Neural cell (in vitro differentiated cells): ENCODE measurements around the gene CENPO. TPM values are rescaled to one million over a fixed set of nuclear protein-coding genes. Genes with fewer than 3 reads are reported as not detected.

Experiments used
- H2AFZ ChIP-seq: fragments of 200-600, 300-800 bp; sonication (generic), shearing (Covaris generic); 2 replicates; pipeline ENCODE4 v1.6.0; 2014; ENCODE audit warnings: low read depth, mild to moderate bottlenecking, antibody characterized with exemption, low read length, moderate library complexity
- H3F3A ChIP-seq: fragments of 200-600 bp; shearing (Covaris generic); 2 replicates; pipeline ENCODE4 v1.6.1; 2016; ENCODE audit warnings: mild to moderate bottlenecking, moderate library complexity, mixed read lengths, antibody characterized with exemption, low read length; ENCODE audit not compliant: insufficient read depth, poor library complexity, severe bottlenecking
- H3K27ac ChIP-seq: fragments of 200-600, 300-800 bp; sonication (generic), shearing (Covaris generic); 2 replicates; pipeline ENCODE4 v1.5.1; 2014; ENCODE audit warnings: mild to moderate bottlenecking, low read length, moderate library complexity
- H3K27me3 ChIP-seq: fragments of 300-800, 200-600 bp; sonication (generic), shearing (Covaris generic); 2 replicates; pipeline ENCODE4 v1.6.0; 2014; ENCODE audit warnings: mild to moderate bottlenecking, low read depth, low read length, moderate library complexity; ENCODE audit not compliant: insufficient read depth
- H3K36me3 ChIP-seq: fragments of 300-800, 200-600 bp; sonication (generic), shearing (Covaris generic); 2 replicates; pipeline ENCODE4 v1.5.1; 2014; ENCODE audit warnings: mild to moderate bottlenecking, antibody characterized with exemption, low read length, moderate library complexity; ENCODE audit not compliant: insufficient read depth
- H3K4me2 ChIP-seq: fragments of 300-800, 200-600 bp; sonication (generic), shearing (Covaris generic); 2 replicates; pipeline ENCODE4 v1.6.0; 2014; ENCODE audit warnings: mild to moderate bottlenecking, low read length
- H3K4me3 ChIP-seq: fragments of 300-800, 200-600 bp; sonication (generic), shearing (Covaris generic); 2 replicates; pipeline ENCODE4 v1.5.1; 2014; ENCODE audit warnings: mild to moderate bottlenecking, low read length, moderate library complexity
- H3K79me2 ChIP-seq: fragments of 200-600 bp; shearing (Covaris generic); replicated peaks from 2 replicates; pipeline ENCODE4 v1.6.0; 2014; ENCODE audit warnings: mild to moderate bottlenecking, low read length, moderate library complexity; ENCODE audit not compliant: insufficient read depth
- H3K9ac ChIP-seq: fragments of 300-800, 200-600 bp; sonication (generic), shearing (Covaris generic); 2 replicates; pipeline ENCODE4 v1.6.1; 2016; ENCODE audit warnings: mild to moderate bottlenecking, low read length, mixed read lengths
- H3K9me2 ChIP-seq: fragments of 200-600 bp; shearing (Covaris generic); 2 replicates; pipeline ENCODE4 v1.6.1; 2016; ENCODE audit warnings: mild to moderate bottlenecking, low read length, mixed read lengths; ENCODE audit not compliant: insufficient read depth
- H3K9me3 ChIP-seq: fragments of 200-600, 300-800 bp; sonication (generic), shearing (Covaris generic); 2 replicates; pipeline ENCODE4 v1.6.1; 2016; ENCODE audit warnings: mild to moderate bottlenecking, mixed run types, low read length, moderate library complexity, mixed read lengths
- H4K20me1 ChIP-seq: fragments of 200-600 bp; shearing (Covaris generic); 2 replicates; pipeline ENCODE4 v1.6.1; 2016; ENCODE audit warnings: mild to moderate bottlenecking, mixed run types; ENCODE audit not compliant: insufficient read depth
- EP300 ChIP-seq: fragments of 450-650 bp; conservative IDR thresholded peaks from 2 replicates; pipeline ENCODE4 v1.6.1; 2014; ENCODE audit warnings: antibody characterized with exemption, mild to moderate bottlenecking, moderate library complexity; ENCODE audit not compliant: poor library complexity, severe bottlenecking
- EZH2 ChIP-seq: fragments of 200-600, 300-800 bp; shearing (Covaris generic), sonication (generic); IDR thresholded peaks from 2 replicates; pipeline ENCODE4 v1.6.1; 2014; ENCODE audit warnings: antibody characterized with exemption, low read length, borderline replicate concordance, mild to moderate bottlenecking; ENCODE audit not compliant: insufficient read depth, poor library complexity, severe bottlenecking
- MXI1 ChIP-seq: fragments of 450-650 bp; conservative IDR thresholded peaks from 2 replicates; pipeline ENCODE4 v1.6.1; 2014; ENCODE audit warnings: antibody characterized with exemption, mild to moderate bottlenecking; ENCODE audit not compliant: poor library complexity, severe bottlenecking
- POLR2AphosphoS5 ChIP-seq: IDR thresholded peaks from 2 replicates; pipeline ENCODE4 v1.6.1; 2012
- RAD21 ChIP-seq: fragments of 450-650 bp; conservative IDR thresholded peaks from 2 replicates; pipeline ENCODE4 v1.6.1; 2014; ENCODE audit warnings: antibody characterized with exemption, mild to moderate bottlenecking, moderate library complexity
- SMC3 ChIP-seq: fragments of 450-650 bp; conservative IDR thresholded peaks from 2 replicates; pipeline ENCODE4 v1.6.1; 2014; ENCODE audit warnings: antibody characterized with exemption, mild to moderate bottlenecking, moderate library complexity; ENCODE audit not compliant: poor library complexity
- TAF1 ChIP-seq: IDR thresholded peaks from 2 replicates; pipeline ENCODE4 v1.6.1; 2012; ENCODE audit warnings: low read depth
- polyA plus RNA-seq: library from polyadenylated mRNA; depleted of rRNA; stranded (reverse); fragments of >200 nt; gene quantifications from 2 replicates; pipeline ENCODE4 v1.2.3, GENCODE V29; 2014
- TF ChIP-seq, protein P1 (sequence below): IDR thresholded peaks from 2 replicates; pipeline ENCODE4 v1.6.1; 2012; ENCODE audit warnings: borderline replicate concordance
- TF ChIP-seq, protein P2 (sequence below): fragments of 450-650 bp; IDR thresholded peaks from 2 replicates; pipeline ENCODE4 v1.5.1; 2014; ENCODE audit warnings: antibody characterized with exemption, mild to moderate bottlenecking, moderate library complexity; ENCODE audit not compliant: poor library complexity, severe bottlenecking

The CENPO gene
- polyA plus RNA-seq, 1 donor from 2014 or later: 4.4 TPM

DNA sequence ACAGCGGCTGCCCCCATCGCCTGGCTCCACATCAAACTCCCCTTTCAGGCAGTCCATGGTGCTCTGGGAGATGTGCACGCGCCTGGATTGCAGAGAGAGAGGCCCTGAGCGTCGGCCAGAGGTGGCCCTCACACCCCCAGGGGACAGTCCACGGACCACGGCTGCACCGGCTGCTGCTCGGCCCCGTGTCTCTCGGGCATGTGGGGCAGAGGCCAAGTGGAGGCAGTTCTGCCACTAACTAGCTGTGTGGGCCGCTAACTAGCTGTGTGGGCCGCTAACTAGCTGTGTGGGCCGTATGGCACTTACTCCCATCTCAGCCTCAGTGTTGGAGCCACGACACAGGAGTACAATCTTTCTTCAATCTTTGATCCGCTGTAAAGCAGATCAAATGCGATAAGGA lies 45.3 kb downstream of the CENPO start:
- Histone ChIP-seq H3K27ac (no peak overlapping the region), H3K9me3 (no peaks in the 10 kb centered on the region), H3K4me3 (no peak overlapping the region), H4K20me1 (no peaks in the 10 kb centered on the region), H3K9me2 (no peaks in the 10 kb centered on the region), H3K9ac (no peak overlapping the region), H3K27me3 (no peaks in the 10 kb centered on the region), H3K4me2 (no peak overlapping the region), H2AFZ (no peak overlapping the region), H3F3A (no peaks in the 10 kb centered on the region), H3K79me2 (no peaks in the 10 kb centered on the region), H3K36me3 (no peaks in the 10 kb centered on the region)
- TF ChIP-seq SMC3 (no peak), TAF1 (no peak), MXI1 (no peak)
- TF ChIP-seq, protein P1, sequence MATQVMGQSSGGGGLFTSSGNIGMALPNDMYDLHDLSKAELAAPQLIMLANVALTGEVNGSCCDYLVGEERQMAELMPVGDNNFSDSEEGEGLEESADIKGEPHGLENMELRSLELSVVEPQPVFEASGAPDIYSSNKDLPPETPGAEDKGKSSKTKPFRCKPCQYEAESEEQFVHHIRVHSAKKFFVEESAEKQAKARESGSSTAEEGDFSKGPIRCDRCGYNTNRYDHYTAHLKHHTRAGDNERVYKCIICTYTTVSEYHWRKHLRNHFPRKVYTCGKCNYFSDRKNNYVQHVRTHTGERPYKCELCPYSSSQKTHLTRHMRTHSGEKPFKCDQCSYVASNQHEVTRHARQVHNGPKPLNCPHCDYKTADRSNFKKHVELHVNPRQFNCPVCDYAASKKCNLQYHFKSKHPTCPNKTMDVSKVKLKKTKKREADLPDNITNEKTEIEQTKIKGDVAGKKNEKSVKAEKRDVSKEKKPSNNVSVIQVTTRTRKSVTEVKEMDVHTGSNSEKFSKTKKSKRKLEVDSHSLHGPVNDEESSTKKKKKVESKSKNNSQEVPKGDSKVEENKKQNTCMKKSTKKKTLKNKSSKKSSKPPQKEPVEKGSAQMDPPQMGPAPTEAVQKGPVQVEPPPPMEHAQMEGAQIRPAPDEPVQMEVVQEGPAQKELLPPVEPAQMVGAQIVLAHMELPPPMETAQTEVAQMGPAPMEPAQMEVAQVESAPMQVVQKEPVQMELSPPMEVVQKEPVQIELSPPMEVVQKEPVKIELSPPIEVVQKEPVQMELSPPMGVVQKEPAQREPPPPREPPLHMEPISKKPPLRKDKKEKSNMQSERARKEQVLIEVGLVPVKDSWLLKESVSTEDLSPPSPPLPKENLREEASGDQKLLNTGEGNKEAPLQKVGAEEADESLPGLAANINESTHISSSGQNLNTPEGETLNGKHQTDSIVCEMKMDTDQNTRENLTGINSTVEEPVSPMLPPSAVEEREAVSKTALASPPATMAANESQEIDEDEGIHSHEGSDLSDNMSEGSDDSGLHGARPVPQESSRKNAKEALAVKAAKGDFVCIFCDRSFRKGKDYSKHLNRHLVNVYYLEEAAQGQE: no peak
- TF ChIP-seq, protein P2, sequence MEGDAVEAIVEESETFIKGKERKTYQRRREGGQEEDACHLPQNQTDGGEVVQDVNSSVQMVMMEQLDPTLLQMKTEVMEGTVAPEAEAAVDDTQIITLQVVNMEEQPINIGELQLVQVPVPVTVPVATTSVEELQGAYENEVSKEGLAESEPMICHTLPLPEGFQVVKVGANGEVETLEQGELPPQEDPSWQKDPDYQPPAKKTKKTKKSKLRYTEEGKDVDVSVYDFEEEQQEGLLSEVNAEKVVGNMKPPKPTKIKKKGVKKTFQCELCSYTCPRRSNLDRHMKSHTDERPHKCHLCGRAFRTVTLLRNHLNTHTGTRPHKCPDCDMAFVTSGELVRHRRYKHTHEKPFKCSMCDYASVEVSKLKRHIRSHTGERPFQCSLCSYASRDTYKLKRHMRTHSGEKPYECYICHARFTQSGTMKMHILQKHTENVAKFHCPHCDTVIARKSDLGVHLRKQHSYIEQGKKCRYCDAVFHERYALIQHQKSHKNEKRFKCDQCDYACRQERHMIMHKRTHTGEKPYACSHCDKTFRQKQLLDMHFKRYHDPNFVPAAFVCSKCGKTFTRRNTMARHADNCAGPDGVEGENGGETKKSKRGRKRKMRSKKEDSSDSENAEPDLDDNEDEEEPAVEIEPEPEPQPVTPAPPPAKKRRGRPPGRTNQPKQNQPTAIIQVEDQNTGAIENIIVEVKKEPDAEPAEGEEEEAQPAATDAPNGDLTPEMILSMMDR: no peak

DNA sequence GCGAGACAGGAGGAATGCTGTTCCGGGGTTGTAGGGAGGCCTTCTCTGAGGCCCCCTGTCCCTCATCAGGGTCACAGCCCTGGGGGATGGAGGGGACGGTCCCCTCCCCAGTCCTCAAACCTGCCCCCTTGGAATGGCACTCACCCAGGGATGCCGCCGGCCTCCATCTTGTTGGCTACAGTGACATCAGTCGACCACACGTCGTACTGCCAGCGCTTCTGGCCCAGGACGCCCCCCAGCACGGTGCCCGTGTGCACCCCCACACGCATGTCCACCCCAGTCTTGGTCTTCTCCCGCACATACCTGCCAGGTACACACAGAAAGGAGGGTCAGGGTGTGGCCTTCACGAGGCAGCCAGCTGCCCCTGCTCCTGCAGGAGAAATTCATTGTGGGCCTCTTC lies 46.5 kb downstream of the CENPO start:
- Histone ChIP-seq H3K27ac (no peak overlapping the region), H3K79me2 (no peaks in the 10 kb centered on the region), H3K9ac (no peak overlapping the region), H3K36me3 (no peaks in the 10 kb centered on the region), H3K27me3 (no peaks in the 10 kb centered on the region), H3K9me2 (no peaks in the 10 kb centered on the region), H3F3A (no peaks in the 10 kb centered on the region), H3K9me3 (no peaks in the 10 kb centered on the region), H2AFZ (no peak overlapping the region), H4K20me1 (no peaks in the 10 kb centered on the region), H3K4me3 (no peak overlapping the region), H3K4me2 (no peak overlapping the region)
- TF ChIP-seq SMC3 (no peak), MXI1 (no peak), TAF1 (no peak), POLR2AphosphoS5 (no peak), RAD21 (no peak), EZH2 (no peak), EP300 (no peak)
- TF ChIP-seq, protein P2: no peak
- TF ChIP-seq, protein P1: no peak
